HCT116 (cell line): ENCODE measurements around the gene ARPP21. TPM values are rescaled to one million over a fixed set of nuclear protein-coding genes. Genes with fewer than 3 reads are reported as not detected.

Experiments used
- ATAC-seq: fragments of 200-7000 bp; cut with Tn5 transposase; 2 replicates; pipeline ENCODE4 v1.9.1; 2020; ENCODE audit warnings: mild to moderate bottlenecking, moderate library complexity
- BruUV-seq: library from RNA; stranded (reverse); fragments of 400-500 nt; replicated peaks from 2 replicates; lab custom pipeline; 2021; lab: Mats Ljungman, UMichigan
- CTCF ChIA-PET: fragments of 300-600 bp; sonication (Branson Sonifier 250); formaldehyde crosslinking; loops from one replicate; lab custom pipeline; 2021; ENCODE audit warnings: antibody characterized with exemption; lab: Charles Lee
- POLR2A ChIA-PET: fragments of 300-600, 350-600 bp; sonication (Branson Sonifier 250); formaldehyde crosslinking; loops from one replicate; lab custom pipeline; 2021; ENCODE audit warnings: antibody characterized with exemption; lab: Charles Lee
- RAD21 ChIA-PET, 2 experiments: fragments of 300-600 bp; sonication (Branson Sonifier 250); formaldehyde crosslinking; loops; one replicate each; lab custom pipeline; 2023; ENCODE audit warnings: low total read pairs in 2 of 2; ENCODE audit not compliant: uncharacterized antibody in 2 of 2, unreplicated experiment in 2 of 2, low non-redundant PET in 1 of 2; lab: Charles Lee
- DNase-seq: peaks from one replicate; pipeline ENCODE4 v3.0.0-alpha.2; 2010; ENCODE audit warnings: low read depth, low spot score
- H2AFZ ChIP-seq: fragments of 200-600 bp; shearing (Covaris generic), sonication (generic); 2 replicates; pipeline ENCODE4 v1.6.1; 2017; ENCODE audit warnings: low read depth, mixed run types, mixed read lengths, antibody characterized with exemption, low read length; ENCODE audit not compliant: poor library complexity, severe bottlenecking
- H3K27ac ChIP-seq: 2 replicates; pipeline ENCODE4 v1.5.1; 2012; ENCODE audit warnings: low read depth, low read length
- H3K27me3 ChIP-seq: fragments of 200-600 bp; sonication (generic); 2 replicates; pipeline ENCODE4 v1.6.1; 2016; ENCODE audit warnings: mixed run types, low read length, mixed read lengths; ENCODE audit not compliant: insufficient read depth
- H3K36me3 ChIP-seq, 2 experiments: fragments of 200-500 bp in 1 of 2; fragments of 200-600 bp in 1 of 2; sonication (Bioruptor generic) in 1 of 2; sonication (generic) in 1 of 2; 2 replicates each; pipeline versions ENCODE4 v1.5.1 to v1.6.1; 2014 to 2016; ENCODE audit warnings: low read length in 2 of 2, inconsistent platforms in 1 of 2, mixed read lengths in 1 of 2, mixed run types in 1 of 2; ENCODE audit not compliant: insufficient read depth in 2 of 2, control insufficient read depth in 1 of 2
- H3K4me1 ChIP-seq, 2 experiments: fragments of 200-600 bp in 1 of 2; sonication (generic) in 1 of 2; 2 replicates each; pipeline versions ENCODE4 v1.5.1 to v1.6.1; 2012 to 2017; ENCODE audit warnings: low read length in 2 of 2, inconsistent platforms in 1 of 2, mild to moderate bottlenecking in 1 of 2, mixed read lengths in 1 of 2, mixed run types in 1 of 2, moderate library complexity in 1 of 2; ENCODE audit not compliant: insufficient read depth in 2 of 2, control insufficient read depth in 1 of 2
- H3K4me2 ChIP-seq: fragments of 200-600 bp; sonication (generic); 2 replicates; pipeline ENCODE4 v1.6.1; 2017; ENCODE audit warnings: mixed run types, low read length, mixed read lengths
- H3K4me3 ChIP-seq, 2 experiments: fragments of 200-600 bp in 1 of 2; sonication (generic) in 1 of 2; replicated peaks in 1 of 2; 2 replicates each; pipeline ENCODE4 v1.5.1; 2011 to 2016; ENCODE audit warnings: low read length in 2 of 2, control low read depth in 1 of 2, low read depth in 1 of 2, mild to moderate bottlenecking in 1 of 2, mixed read lengths in 1 of 2, mixed run types in 1 of 2
- H3K79me2 ChIP-seq: fragments of 200-600 bp; sonication (generic); 2 replicates; pipeline ENCODE4 v1.6.1; 2017; ENCODE audit warnings: mild to moderate bottlenecking, mixed run types, low read length, moderate library complexity, mixed read lengths; ENCODE audit not compliant: insufficient read depth
- H3K9ac ChIP-seq: fragments of 200-600 bp; sonication (generic); 2 replicates; pipeline ENCODE4 v1.6.1; 2016; ENCODE audit warnings: low read length, mixed read lengths
- H3K9me2 ChIP-seq: fragments of 200-600 bp; sonication (generic), shearing (Covaris generic); 2 replicates; pipeline ENCODE4 v1.6.1; 2017; ENCODE audit warnings: mixed run types, mild to moderate bottlenecking, moderate library complexity; ENCODE audit not compliant: insufficient read depth
- H3K9me3 ChIP-seq, 2 experiments: fragments of 200-500 bp in 1 of 2; fragments of 200-600 bp in 1 of 2; sonication (Bioruptor generic) in 1 of 2; sonication (generic) in 1 of 2; 2 replicates each; pipeline ENCODE4 v1.6.1; 2014 to 2017; ENCODE audit warnings: low read length in 2 of 2, mixed read lengths in 2 of 2, inconsistent platforms in 1 of 2, low read depth in 1 of 2, mild to moderate bottlenecking in 1 of 2, mixed run types in 1 of 2, moderate library complexity in 1 of 2; ENCODE audit not compliant: control insufficient read depth in 1 of 2, insufficient read depth in 1 of 2
- H4K20me1 ChIP-seq: fragments of 200-600 bp; sonication (generic), shearing (Covaris generic); 2 replicates; pipeline ENCODE4 v1.6.1; 2017; ENCODE audit warnings: mixed run types, mild to moderate bottlenecking, moderate library complexity; ENCODE audit not compliant: insufficient read depth
- ATF3 ChIP-seq: IDR thresholded peaks from 2 replicates; pipeline ENCODE4 v1.6.1; 2012
- CBX3 ChIP-seq: IDR thresholded peaks from 2 replicates; pipeline ENCODE4 v1.6.1; 2012; ENCODE audit warnings: low read depth
- CEBPB ChIP-seq: IDR thresholded peaks from 2 replicates; pipeline ENCODE4 v1.6.1; 2012; ENCODE audit warnings: low read depth
- CTCF ChIP-seq, 3 experiments: fragments of 200-600 bp in 1 of 3; sonication (generic) in 1 of 3; IDR thresholded peaks in 2 of 3; conservative IDR thresholded peaks in 1 of 3; 2 replicates each; pipeline ENCODE4 v1.5.1; 2012 to 2017; ENCODE audit warnings: low read depth in 2 of 3, low read length in 2 of 3, antibody characterized with exemption in 1 of 3, borderline replicate concordance in 1 of 3, control low read depth in 1 of 3, mild to moderate bottlenecking in 1 of 3, mixed read lengths in 1 of 3, mixed run types in 1 of 3, moderate library complexity in 1 of 3; ENCODE audit not compliant: insufficient read depth in 1 of 3
- EGR1 ChIP-seq: IDR thresholded peaks from 2 replicates; pipeline ENCODE4 v1.6.1; 2012; ENCODE audit warnings: low read depth
- EZH2 ChIP-seq: fragments of 200-600 bp; sonication (generic); IDR thresholded peaks from 2 replicates; pipeline ENCODE4 v1.6.1; 2017; ENCODE audit warnings: antibody characterized with exemption, mixed run types
- EZH2phosphoT487 ChIP-seq: fragments of 200-600 bp; IDR thresholded peaks from 2 replicates; pipeline ENCODE4 v1.6.1; 2018; ENCODE audit warnings: antibody characterized with exemption, borderline replicate concordance
- FOSL1 ChIP-seq: IDR thresholded peaks from 2 replicates; pipeline ENCODE4 v1.6.1; 2012; ENCODE audit warnings: low read depth
- JUND ChIP-seq: IDR thresholded peaks from 2 replicates; pipeline ENCODE4 v1.6.1; 2012
- MAX ChIP-seq: IDR thresholded peaks from 2 replicates; pipeline ENCODE4 v1.6.1; 2012
- POLR2A ChIP-seq: IDR thresholded peaks from 2 replicates; pipeline ENCODE4 v1.7.0; 2011; ENCODE audit warnings: borderline replicate concordance; ENCODE audit not compliant: insufficient read depth, insufficient read length; ENCODE audit errors: extremely low read depth
- RAD21 ChIP-seq: IDR thresholded peaks from 2 replicates; pipeline ENCODE4 v1.6.1; 2012; ENCODE audit warnings: low read depth, mild to moderate bottlenecking
- REST ChIP-seq: IDR thresholded peaks from 2 replicates; pipeline ENCODE4 v1.6.1; 2012; ENCODE audit warnings: low read depth
- SIN3A ChIP-seq: IDR thresholded peaks from 2 replicates; pipeline ENCODE4 v1.6.1; 2012; ENCODE audit warnings: low read depth
- YY1 ChIP-seq: IDR thresholded peaks from 2 replicates; pipeline ENCODE4 v1.6.1; 2011; ENCODE audit warnings: low read length, low read depth, moderate library complexity, mild to moderate bottlenecking; ENCODE audit not compliant: insufficient replicate concordance; ENCODE audit errors: extremely low read depth
- ZBTB33 ChIP-seq: IDR thresholded peaks from 2 replicates; pipeline ENCODE4 v1.6.1; 2011; ENCODE audit warnings: mild to moderate bottlenecking, low read length, moderate library complexity; ENCODE audit not compliant: insufficient replicate concordance; ENCODE audit errors: extremely low read depth
- ZFX ChIP-seq: fragments of 450-650 bp; IDR thresholded peaks from 2 replicates; pipeline ENCODE4 v1.6.1; 2017
- ZNF274 ChIP-seq: fragments of 200-500 bp; sonication (Bioruptor generic); IDR thresholded peaks from 2 replicates; pipeline ENCODE4 v1.6.1; 2014; ENCODE audit warnings: mild to moderate bottlenecking, low read depth, low read length, inconsistent platforms
- intact Hi-C: fragments of 100-400 bp; cut with micrococcal nuclease; formaldehyde crosslinking; loops from 2 replicates; pipeline ENCODE4 v1.10.0; 2022
- total RNA-seq: library from RNA; stranded (reverse); gene quantifications from one replicate; pipeline ENCODE4 v1.2.1, GENCODE V29; 2021; ENCODE audit not compliant: unreplicated experiment

The ARPP21 gene
- total RNA-seq, 1 experiment from 2014 or later: not detected

GRCh38 chr3:35641920-35642527 lies 2.7 kb downstream of the ARPP21 start:
- no peak overlapping the region for H2AFZ ChIP-seq
- POLR2A ChIA-PET: no interaction called here
- H3K36me3 ChIP-seq: no peaks in the 10 kb centered on the region
- H3K9ac ChIP-seq: no peak overlapping the region
- no peaks in the 10 kb centered on the region for H3K79me2 ChIP-seq
- intact Hi-C loops: no loop called here
- CTCF ChIA-PET: no interaction called here
- no peak for TF ChIP-seq CTCF (IDR thresholded peaks at IDR 0.05 in 2 of 3, conservative IDR thresholded peaks at IDR 0.05 in 1 of 3; ENCODE audit: borderline replicate concordance in 1 of 3, insufficient read depth in 1 of 3, low read depth in 2 of 3, low read length in 2 of 3)
- TF ChIP-seq ATF3: no peak
- no peak for TF ChIP-seq EGR1
- no peak for TF ChIP-seq CEBPB
- TF ChIP-seq YY1: no peak
- TF ChIP-seq ZBTB33: no peak
- TF ChIP-seq EZH2: no peak
- TF ChIP-seq JUND: no peak
- TF ChIP-seq POLR2A: no peak
- TF ChIP-seq SIN3A: no peak
- TF ChIP-seq EZH2phosphoT487: no peak
- no peak for TF ChIP-seq RAD21
- no peak for TF ChIP-seq REST
- no peak for TF ChIP-seq ZNF274
- TF ChIP-seq CBX3: no peak
- no peak for TF ChIP-seq ZFX
- no peak for TF ChIP-seq MAX
- TF ChIP-seq FOSL1: no peak
- RAD21 ChIA-PET: no interaction called here
- H4K20me1 ChIP-seq: no peaks in the 10 kb centered on the region
- no peak overlapping the region for H3K4me3 ChIP-seq
- no peaks in the 10 kb centered on the region for H3K27me3 ChIP-seq
- BruUV-seq: no TSS peak
- H3K27ac ChIP-seq: no peak overlapping the region
- H3K4me2 ChIP-seq: no peak overlapping the region
- ATAC-seq (no peak), DNase-seq (no peak)
- peaks cover 3 to 19% of the 10 kb centered on the region in 2 experiments; a peak in 2 of 4 replicates for H3K9me3 ChIP-seq
- no peaks in the 10 kb centered on the region for H3K9me2 ChIP-seq
- H3K4me1 ChIP-seq: no peaks in the 10 kb centered on the region
